H9 (cell line): ENCODE data around the gene AAMP. TPM values are rescaled to one million over a fixed set of nuclear protein-coding genes. Genes with fewer than 3 reads are reported as not detected.

ENCODE experiments used
- DNase-seq: peaks from one replicate; pipeline ENCODE4 v3.0.0-alpha.2; 2017
- H2AFZ ChIP-seq: one replicate; pipeline ENCODE4 v1.6.1; 2013; ENCODE audit warnings: mild to moderate bottlenecking, low read length, control low read depth, moderate library complexity
- H2AK5ac ChIP-seq: 2 replicates; pipeline ENCODE4 v1.6.1; 2013; ENCODE audit warnings: low read length, control low read depth, mixed read lengths; ENCODE audit not compliant: insufficient read length
- H2BK120ac ChIP-seq: one replicate; pipeline ENCODE4 v1.6.1; 2013; ENCODE audit warnings: low read depth, mild to moderate bottlenecking, low read length, control low read depth, inconsistent platforms; ENCODE audit not compliant: poor library complexity, severe bottlenecking
- H2BK12ac ChIP-seq: 2 replicates; pipeline ENCODE4 v1.6.1; 2013; ENCODE audit warnings: low read length, control low read depth, mixed read lengths, low read depth; ENCODE audit not compliant: insufficient read length
- H2BK15ac ChIP-seq: 2 replicates; pipeline ENCODE4 v1.6.1; 2013; ENCODE audit warnings: low read depth, low read length, control low read depth
- H2BK20ac ChIP-seq: one replicate; pipeline ENCODE4 v1.6.1; 2013; ENCODE audit warnings: low read depth, mild to moderate bottlenecking, low read length, control low read depth, inconsistent platforms; ENCODE audit not compliant: poor library complexity, severe bottlenecking
- H2BK5ac ChIP-seq: 2 replicates; pipeline ENCODE4 v1.6.1; 2013; ENCODE audit warnings: low read length, control low read depth, mixed read lengths; ENCODE audit not compliant: insufficient read length
- H3K14ac ChIP-seq: 2 replicates; pipeline ENCODE4 v1.6.1; 2013; ENCODE audit warnings: low read length, control low read depth; ENCODE audit not compliant: insufficient read depth
- H3K18ac ChIP-seq: 2 replicates; pipeline ENCODE4 v1.6.1; 2013; ENCODE audit warnings: low read depth, mild to moderate bottlenecking, mixed read lengths, low read length, control low read depth; ENCODE audit not compliant: insufficient read length
- H3K23ac ChIP-seq: 2 replicates; pipeline ENCODE4 v1.6.1; 2013; ENCODE audit warnings: low read length, control low read depth, mixed read lengths, low read depth; ENCODE audit not compliant: insufficient read length
- H3K23me2 ChIP-seq: 2 replicates; pipeline ENCODE4 v1.6.1; 2013; ENCODE audit warnings: low read depth, mild to moderate bottlenecking, mixed read lengths, low read length, control low read depth; ENCODE audit not compliant: insufficient read length, poor library complexity, severe bottlenecking
- H3K27ac ChIP-seq: 2 replicates; pipeline ENCODE4 v1.5.1; 2013; ENCODE audit warnings: low read length, control low read depth, mixed read lengths, low read depth; ENCODE audit not compliant: insufficient read length
- H3K27me3 ChIP-seq: 2 replicates; pipeline ENCODE4 v1.6.1; 2013; ENCODE audit warnings: low read length, control low read depth, inconsistent platforms; ENCODE audit not compliant: insufficient read depth
- H3K4ac ChIP-seq: 2 replicates; pipeline ENCODE4 v1.6.1; 2013; ENCODE audit warnings: low read depth, mild to moderate bottlenecking, control low read depth, inconsistent platforms, low read length, moderate library complexity
- H3K4me1 ChIP-seq: 2 replicates; pipeline ENCODE4 v1.6.1; 2013; ENCODE audit warnings: low read length, control low read depth, inconsistent platforms; ENCODE audit not compliant: insufficient read depth
- H3K4me2 ChIP-seq: 2 replicates; pipeline ENCODE4 v1.6.1; 2013; ENCODE audit warnings: low read length, control low read depth, mixed read lengths; ENCODE audit not compliant: insufficient read length, insufficient read depth
- H3K56ac ChIP-seq: 2 replicates; pipeline ENCODE4 v1.6.1; 2013; ENCODE audit warnings: low read depth, mild to moderate bottlenecking, mixed read lengths, low read length, control low read depth; ENCODE audit not compliant: insufficient read length
- H3K79me1 ChIP-seq: 2 replicates; pipeline ENCODE4 v1.6.1; 2013; ENCODE audit warnings: low read depth, mild to moderate bottlenecking, moderate library complexity, low read length, control low read depth, inconsistent platforms; ENCODE audit not compliant: insufficient read depth, poor library complexity, severe bottlenecking
- H3K79me2 ChIP-seq: 2 replicates; pipeline ENCODE4 v1.6.1; 2013; ENCODE audit warnings: low read length, control low read depth, inconsistent platforms; ENCODE audit not compliant: insufficient read depth
- H3K9ac ChIP-seq: 2 replicates; pipeline ENCODE4 v1.6.1; 2013; ENCODE audit warnings: low read length, control low read depth, mixed read lengths; ENCODE audit not compliant: insufficient read length; ENCODE audit errors: extremely low read depth
- H3K9me3 ChIP-seq: one replicate; pipeline ENCODE4 v1.6.1; 2013; ENCODE audit warnings: low read depth, low read length, inconsistent platforms; ENCODE audit not compliant: control insufficient read depth
- H3T11ph ChIP-seq: one replicate; pipeline ENCODE4 v1.6.1; 2013; ENCODE audit warnings: mild to moderate bottlenecking, low read length, control low read depth, inconsistent platforms
- H4K20me1 ChIP-seq: one replicate; pipeline ENCODE4 v1.6.1; 2013; ENCODE audit not compliant: control insufficient read depth, insufficient read length, insufficient read depth
- H4K5ac ChIP-seq: 2 replicates; pipeline ENCODE4 v1.6.1; 2013; ENCODE audit warnings: low read depth, mild to moderate bottlenecking, mixed read lengths, low read length, control low read depth; ENCODE audit not compliant: insufficient read length
- H4K8ac ChIP-seq: replicated peaks from 2 replicates; pipeline ENCODE4 v1.6.1; 2013; ENCODE audit warnings: low read length, control low read depth, mixed read lengths, low read depth; ENCODE audit not compliant: insufficient read length
- H4K91ac ChIP-seq: 2 replicates; pipeline ENCODE4 v1.6.1; 2013; ENCODE audit warnings: low read depth, mild to moderate bottlenecking, moderate library complexity, mixed read lengths, low read length, control low read depth; ENCODE audit not compliant: insufficient read length
- H3K27ac Mint-ChIP-seq, 3 experiments: 2 replicates in 2 of 3; 3 replicates in 1 of 3; pipeline ENCODE4 v1.8.0; 2020 to 2021; ENCODE audit warnings: mixed read lengths in 3 of 3, mild to moderate bottlenecking in 1 of 3, moderate library complexity in 1 of 3
- H3K27me3 Mint-ChIP-seq: 2 replicates; pipeline ENCODE4 v1.8.0; 2021; ENCODE audit warnings: low read depth, mild to moderate bottlenecking, moderate library complexity, mixed read lengths
- H3K36me3 Mint-ChIP-seq, 3 experiments: 2 replicates in 2 of 3; 3 replicates in 1 of 3; pipeline ENCODE4 v1.8.0; 2020 to 2021; ENCODE audit warnings: low read depth in 3 of 3, mixed read lengths in 3 of 3; ENCODE audit not compliant: insufficient read depth in 1 of 3
- H3K4me1 Mint-ChIP-seq, 2 experiments: 2 replicates each; pipeline ENCODE4 v1.8.0; 2020; ENCODE audit warnings: mixed read lengths in 2 of 2
- H3K4me3 Mint-ChIP-seq, 2 experiments: 2 replicates in 1 of 2; 3 replicates in 1 of 2; pipeline ENCODE4 v1.8.0; 2020 to 2021; ENCODE audit warnings: mild to moderate bottlenecking in 2 of 2, mixed read lengths in 2 of 2, moderate library complexity in 1 of 2
- H3K9me3 Mint-ChIP-seq, 2 experiments: 2 replicates in 1 of 2; 3 replicates in 1 of 2; pipeline ENCODE4 v1.8.0; 2020; ENCODE audit warnings: mild to moderate bottlenecking in 2 of 2, mixed read lengths in 2 of 2, moderate library complexity in 1 of 2
- WGBS: extraction: QIAGEN DNeasy Blood & Tissue Kit; methylation state at CpG from one replicate; pipeline ENCODE4 v1.1.7; 2013; ENCODE audit warnings: missing lambda C conversion rate, low lambda C conversion rate, mixed read lengths; ENCODE audit not compliant: insufficient read length; ENCODE audit errors: extremely low coverage; 5-methylcytosine and 5-hydroxymethylcytosine counted together
- long read RNA-seq: library from polyadenylated mRNA; unstranded; transcript quantifications from one replicate; pipeline ENCODE4 v2.0.0, GENCODE V29; 2020
- total RNA-seq: library from RNA; stranded (reverse); gene quantifications from 2 replicates; pipeline ENCODE4 v1.2.1, GENCODE V29; 2021
- TF ChIP-seq, protein P1 (sequence below): fragments of 200-600 bp; sonication (generic); conservative IDR thresholded peaks from 3 replicates; pipeline ENCODE4 v1.8.0; 2021; ENCODE audit warnings: antibody characterized with exemption, mild to moderate bottlenecking

Gene AAMP, protein sequence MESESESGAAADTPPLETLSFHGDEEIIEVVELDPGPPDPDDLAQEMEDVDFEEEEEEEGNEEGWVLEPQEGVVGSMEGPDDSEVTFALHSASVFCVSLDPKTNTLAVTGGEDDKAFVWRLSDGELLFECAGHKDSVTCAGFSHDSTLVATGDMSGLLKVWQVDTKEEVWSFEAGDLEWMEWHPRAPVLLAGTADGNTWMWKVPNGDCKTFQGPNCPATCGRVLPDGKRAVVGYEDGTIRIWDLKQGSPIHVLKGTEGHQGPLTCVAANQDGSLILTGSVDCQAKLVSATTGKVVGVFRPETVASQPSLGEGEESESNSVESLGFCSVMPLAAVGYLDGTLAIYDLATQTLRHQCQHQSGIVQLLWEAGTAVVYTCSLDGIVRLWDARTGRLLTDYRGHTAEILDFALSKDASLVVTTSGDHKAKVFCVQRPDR
- 103 and 106 TPM in 2 replicates for total RNA-seq
- long read RNA-seq, transcript AAMP-204 (11 exons, 1,804 nt), result minor isoform, 126 of 1,558 reads
- long read RNA-seq, transcript AAMP-202 (10 exons, 1,761 nt), result minor isoform, 77 of 1,558 reads
- long read RNA-seq, transcript AAMP-201 (11 exons, 1,886 nt), result major isoform, 1,201 of 1,558 reads
- long read RNA-seq, partial matches to known transcripts, result 23 of 1,558 reads
- long read RNA-seq, other reads (novel, unspliced or antisense), result 127 of 1,558 reads

- Histone ChIP-seq H3T11ph (no peak within 1 kb of the TSS), H3K14ac (peak within 1 kb of the TSS; percentile 71; the same call in 1 of the 2 replicates), H2BK15ac (no peak within 1 kb of the TSS), H4K5ac (no peak within 1 kb of the TSS), H3K4me2 (peak within 1 kb of the TSS; percentile 97), H4K8ac (no peak within 1 kb of the TSS), H3K23me2 (peaks cover 9% of the 10 kb centered on the region), H3K27ac (no peak within 1 kb of the TSS), H3K56ac (no peak within 1 kb of the TSS), H4K91ac (no peak within 1 kb of the TSS), H4K20me1 (no peaks in the 10 kb centered on the region), H2BK120ac (no peak within 1 kb of the TSS), H2BK12ac (no peak within 1 kb of the TSS), H3K27me3 (no peaks in the 10 kb centered on the region), H2BK5ac (no peak within 1 kb of the TSS), H3K23ac (no peak within 1 kb of the TSS), H3K4me1 (no peaks in the 10 kb centered on the region), H3K4ac (no peak within 1 kb of the TSS), H2BK20ac (no peak within 1 kb of the TSS), H3K9me3 (no peaks in the 10 kb centered on the region), H3K79me1 (no peaks in the 10 kb centered on the region), H3K18ac (no peak within 1 kb of the TSS), H2AFZ (no peak within 1 kb of the TSS), H2AK5ac (no peak within 1 kb of the TSS), H3K79me2 (no peaks in the 10 kb centered on the region), H3K9ac (peak within 1 kb of the TSS; percentile 73)
- H3K4me3 Mint-ChIP-seq, result peak within 1 kb of the TSS; percentile 80 to 92
- H3K27me3 Mint-ChIP-seq, result no peaks in the 10 kb centered on the region; the same call in 1 of the 2 replicates
- no peaks in the 10 kb centered on the region for H3K9me3 Mint-ChIP-seq
- TF ChIP-seq, protein P1, sequence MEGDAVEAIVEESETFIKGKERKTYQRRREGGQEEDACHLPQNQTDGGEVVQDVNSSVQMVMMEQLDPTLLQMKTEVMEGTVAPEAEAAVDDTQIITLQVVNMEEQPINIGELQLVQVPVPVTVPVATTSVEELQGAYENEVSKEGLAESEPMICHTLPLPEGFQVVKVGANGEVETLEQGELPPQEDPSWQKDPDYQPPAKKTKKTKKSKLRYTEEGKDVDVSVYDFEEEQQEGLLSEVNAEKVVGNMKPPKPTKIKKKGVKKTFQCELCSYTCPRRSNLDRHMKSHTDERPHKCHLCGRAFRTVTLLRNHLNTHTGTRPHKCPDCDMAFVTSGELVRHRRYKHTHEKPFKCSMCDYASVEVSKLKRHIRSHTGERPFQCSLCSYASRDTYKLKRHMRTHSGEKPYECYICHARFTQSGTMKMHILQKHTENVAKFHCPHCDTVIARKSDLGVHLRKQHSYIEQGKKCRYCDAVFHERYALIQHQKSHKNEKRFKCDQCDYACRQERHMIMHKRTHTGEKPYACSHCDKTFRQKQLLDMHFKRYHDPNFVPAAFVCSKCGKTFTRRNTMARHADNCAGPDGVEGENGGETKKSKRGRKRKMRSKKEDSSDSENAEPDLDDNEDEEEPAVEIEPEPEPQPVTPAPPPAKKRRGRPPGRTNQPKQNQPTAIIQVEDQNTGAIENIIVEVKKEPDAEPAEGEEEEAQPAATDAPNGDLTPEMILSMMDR, result no peak
- peak; percentile 99 for DNase-seq
- peaks cover 20 to 48% (median 44%) of the 10 kb centered on the region in 3 experiments; a peak in 6 of 7 replicates for H3K36me3 Mint-ChIP-seq
- WGBS, result no CpG with 5 or more reads among the region's 64 CpGs
- H3K4me1 Mint-ChIP-seq, result peaks cover 18 to 21% of the 10 kb centered on the region in 2 experiments
- peak within 1 kb of the TSS; percentile 77 to 88 (median 84) for H3K27ac Mint-ChIP-seq
These were observed at the start of gene AAMP, which contains the start of gene PNKD for GRCh38 chr2:218269900-218270720. TSS of gene AAMP (minus strand) at chr2:218270137. CDS start at chr2:218270086, 51 bp downstream. TSS of gene PNKD (plus strand) at chr2:218270519. CDS start at chr2:218270536, 17 bp downstream.
